HL-60 (cell line): ENCODE measurements around the gene DNAH6.

Experiments
- DNase-seq, 2 experiments: peaks; one replicate each; pipeline ENCODE4 v3.0.0-alpha.2; 2010 to 2020; ENCODE audit warnings: low read depth in 1 of 2, low spot score in 1 of 2
- H3K27ac ChIP-seq: fragments of 250-450 bp; sonication (Bioruptor Pico); replicated peaks from 2 replicates; pipeline ENCODE4 v1.5.1; 2020; ENCODE audit warnings: mild to moderate bottlenecking, moderate library complexity
- H3K27me3 ChIP-seq: fragments of 250-450 bp; sonication (Bioruptor Pico); 2 replicates; pipeline ENCODE4 v1.5.1; 2021; ENCODE audit warnings: mild to moderate bottlenecking, moderate library complexity; ENCODE audit not compliant: insufficient read depth, poor library complexity, severe bottlenecking
- H3K4me3 ChIP-seq: replicated peaks from 2 replicates; pipeline ENCODE4 v1.5.1; 2011; ENCODE audit warnings: mild to moderate bottlenecking, control low read depth, low read length; ENCODE audit not compliant: insufficient read depth
- GABPA ChIP-seq: IDR thresholded peaks from 2 replicates; pipeline ENCODE4 v1.6.1; 2012; ENCODE audit warnings: low read depth
- POLR2AphosphoS5 ChIP-seq: IDR thresholded peaks from 2 replicates; pipeline ENCODE4 v1.6.1; 2012; ENCODE audit warnings: low read depth
- SPI1 ChIP-seq: IDR thresholded peaks from 2 replicates; pipeline ENCODE4 v1.6.1; 2012; ENCODE audit warnings: low read depth, mild to moderate bottlenecking, borderline replicate concordance
- TF ChIP-seq, protein P1 (sequence below): IDR thresholded peaks from one replicate; pipeline ENCODE4 v1.5.1; 2011; ENCODE audit warnings: low read length, control low read depth, inconsistent platforms; ENCODE audit not compliant: insufficient read depth
- TF ChIP-seq, protein P2 (sequence below): IDR thresholded peaks from 2 replicates; pipeline ENCODE4 v1.6.1; 2012; ENCODE audit warnings: low read depth; ENCODE audit not compliant: insufficient replicate concordance

DNAH6 gene

DNA sequence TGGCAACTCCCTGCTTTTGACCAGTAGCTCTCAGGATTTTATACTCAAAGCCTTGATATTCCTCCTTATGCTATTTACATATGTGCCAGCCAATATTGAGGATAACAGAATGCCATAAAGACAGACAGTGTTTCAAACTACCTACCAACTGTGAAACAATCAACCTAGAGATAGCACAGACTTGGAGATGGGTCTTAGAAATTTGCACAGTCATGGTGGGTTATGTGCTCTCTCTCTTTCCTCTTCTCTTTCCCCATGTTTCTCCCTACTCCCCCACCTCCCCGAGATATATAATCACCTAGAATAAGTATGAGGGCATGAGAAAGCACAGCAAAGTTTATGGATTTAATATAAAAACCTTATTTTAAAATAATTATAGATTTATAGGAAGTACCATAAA, 33.0 kb upstream of the DNAH6 start:
- H3K27ac ChIP-seq: no peak overlapping the region
- DNase-seq: no peak
- no peak for TF ChIP-seq POLR2AphosphoS5
- TF ChIP-seq, protein P1, sequence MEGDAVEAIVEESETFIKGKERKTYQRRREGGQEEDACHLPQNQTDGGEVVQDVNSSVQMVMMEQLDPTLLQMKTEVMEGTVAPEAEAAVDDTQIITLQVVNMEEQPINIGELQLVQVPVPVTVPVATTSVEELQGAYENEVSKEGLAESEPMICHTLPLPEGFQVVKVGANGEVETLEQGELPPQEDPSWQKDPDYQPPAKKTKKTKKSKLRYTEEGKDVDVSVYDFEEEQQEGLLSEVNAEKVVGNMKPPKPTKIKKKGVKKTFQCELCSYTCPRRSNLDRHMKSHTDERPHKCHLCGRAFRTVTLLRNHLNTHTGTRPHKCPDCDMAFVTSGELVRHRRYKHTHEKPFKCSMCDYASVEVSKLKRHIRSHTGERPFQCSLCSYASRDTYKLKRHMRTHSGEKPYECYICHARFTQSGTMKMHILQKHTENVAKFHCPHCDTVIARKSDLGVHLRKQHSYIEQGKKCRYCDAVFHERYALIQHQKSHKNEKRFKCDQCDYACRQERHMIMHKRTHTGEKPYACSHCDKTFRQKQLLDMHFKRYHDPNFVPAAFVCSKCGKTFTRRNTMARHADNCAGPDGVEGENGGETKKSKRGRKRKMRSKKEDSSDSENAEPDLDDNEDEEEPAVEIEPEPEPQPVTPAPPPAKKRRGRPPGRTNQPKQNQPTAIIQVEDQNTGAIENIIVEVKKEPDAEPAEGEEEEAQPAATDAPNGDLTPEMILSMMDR: no peak
- no peak for TF ChIP-seq GABPA
- no peak for TF ChIP-seq SPI1
- TF ChIP-seq, protein P2, sequence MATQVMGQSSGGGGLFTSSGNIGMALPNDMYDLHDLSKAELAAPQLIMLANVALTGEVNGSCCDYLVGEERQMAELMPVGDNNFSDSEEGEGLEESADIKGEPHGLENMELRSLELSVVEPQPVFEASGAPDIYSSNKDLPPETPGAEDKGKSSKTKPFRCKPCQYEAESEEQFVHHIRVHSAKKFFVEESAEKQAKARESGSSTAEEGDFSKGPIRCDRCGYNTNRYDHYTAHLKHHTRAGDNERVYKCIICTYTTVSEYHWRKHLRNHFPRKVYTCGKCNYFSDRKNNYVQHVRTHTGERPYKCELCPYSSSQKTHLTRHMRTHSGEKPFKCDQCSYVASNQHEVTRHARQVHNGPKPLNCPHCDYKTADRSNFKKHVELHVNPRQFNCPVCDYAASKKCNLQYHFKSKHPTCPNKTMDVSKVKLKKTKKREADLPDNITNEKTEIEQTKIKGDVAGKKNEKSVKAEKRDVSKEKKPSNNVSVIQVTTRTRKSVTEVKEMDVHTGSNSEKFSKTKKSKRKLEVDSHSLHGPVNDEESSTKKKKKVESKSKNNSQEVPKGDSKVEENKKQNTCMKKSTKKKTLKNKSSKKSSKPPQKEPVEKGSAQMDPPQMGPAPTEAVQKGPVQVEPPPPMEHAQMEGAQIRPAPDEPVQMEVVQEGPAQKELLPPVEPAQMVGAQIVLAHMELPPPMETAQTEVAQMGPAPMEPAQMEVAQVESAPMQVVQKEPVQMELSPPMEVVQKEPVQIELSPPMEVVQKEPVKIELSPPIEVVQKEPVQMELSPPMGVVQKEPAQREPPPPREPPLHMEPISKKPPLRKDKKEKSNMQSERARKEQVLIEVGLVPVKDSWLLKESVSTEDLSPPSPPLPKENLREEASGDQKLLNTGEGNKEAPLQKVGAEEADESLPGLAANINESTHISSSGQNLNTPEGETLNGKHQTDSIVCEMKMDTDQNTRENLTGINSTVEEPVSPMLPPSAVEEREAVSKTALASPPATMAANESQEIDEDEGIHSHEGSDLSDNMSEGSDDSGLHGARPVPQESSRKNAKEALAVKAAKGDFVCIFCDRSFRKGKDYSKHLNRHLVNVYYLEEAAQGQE: no peak

GRCh38 chr2:84486441-84487115, 29.7 kb upstream of the DNAH6 start:
- Histone ChIP-seq H3K27ac (no peak overlapping the region), H3K4me3 (no peak overlapping the region), H3K27me3 (no peaks in the 10 kb centered on the region)
- TF ChIP-seq, protein P2: no peak
- TF ChIP-seq GABPA: no peak
- no peak for TF ChIP-seq POLR2AphosphoS5
- no peak for TF ChIP-seq SPI1
- TF ChIP-seq, protein P1: no peak
- DNase-seq: no peak

More for the DNA sequence above, 33.0 kb upstream of the DNAH6 start:
- H3K27me3 ChIP-seq: no peaks in the 10 kb centered on the region
- H3K4me3 ChIP-seq: no peak overlapping the region

- H3K4me3 ChIP-seq: no peak overlapping the region
- H3K27ac ChIP-seq: no peak overlapping the region
- no peaks in the 10 kb centered on the region for H3K27me3 ChIP-seq
- TF ChIP-seq POLR2AphosphoS5 (no peak), SPI1 (no peak), GABPA (no peak)
- TF ChIP-seq, protein P1: no peak
- TF ChIP-seq, protein P2: no peak
- no peak for DNase-seq
These were observed 28.9 kb upstream of the DNAH6 start for GRCh38 chr2:84487298-84487996.
